ENCODE data around the gene KIAA0825. TPM values are rescaled to one million over a fixed set of nuclear protein-coding genes. Genes with fewer than 3 reads are reported as not detected.
"Not testable (repeated sequence)": the region's sequence is repeated elsewhere in the genome, so short reads cannot be mapped to it uniquely, and the experiment has no call there.

KIAA0825 gene
- total RNA-seq, 1 donor from 2014 or later: 0.99 TPM

- no peak for DNase-seq (ENCODE audit: low read depth, low spot score)
These were observed 436.5 kb downstream of the KIAA0825 start for GRCh38 chr5:94181895-94182294.

DNA sequence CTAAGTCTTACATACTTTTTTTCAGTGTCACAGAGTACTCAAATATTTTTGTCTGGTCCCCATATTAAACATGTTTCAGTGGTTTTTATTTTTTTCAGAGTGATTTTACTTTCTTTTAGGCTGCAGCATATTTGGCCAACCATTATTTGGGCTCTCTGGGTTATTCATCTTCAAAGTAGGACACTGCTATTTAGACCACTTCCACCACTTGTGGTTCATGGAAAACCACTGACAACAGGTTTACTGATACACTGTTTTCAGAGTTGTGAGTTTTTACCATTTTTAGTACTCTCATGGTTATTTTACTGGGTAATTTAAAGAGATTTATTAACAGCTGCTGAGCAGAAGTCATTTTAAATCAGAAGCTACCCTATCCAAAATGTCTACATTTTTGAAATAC lies 437.6 kb downstream of the KIAA0825 start:
- DNase-seq (ENCODE audit: low read depth, low spot score): no peak

DNA sequence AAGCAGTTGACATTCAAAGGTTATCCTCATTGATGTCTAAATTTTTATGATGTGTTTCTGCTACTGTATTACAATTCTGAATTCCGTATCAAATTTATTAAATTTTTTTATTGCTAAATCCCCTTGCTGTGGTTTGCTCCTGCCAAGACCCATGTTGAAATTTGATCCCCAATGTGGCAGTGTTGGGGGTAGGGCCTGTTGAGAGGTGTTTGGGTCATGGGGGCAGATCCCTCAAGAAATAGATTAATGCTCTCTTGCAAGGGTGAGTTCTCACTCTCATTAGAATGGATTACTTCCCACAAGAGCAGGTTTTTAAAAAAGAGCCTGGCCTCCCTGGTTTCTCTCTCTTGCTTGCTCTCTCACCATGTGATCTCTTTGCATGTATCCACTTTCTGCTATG lies 442.5 kb downstream of the KIAA0825 start:
- no peak for DNase-seq (ENCODE audit: low read depth, low spot score)

DNA sequence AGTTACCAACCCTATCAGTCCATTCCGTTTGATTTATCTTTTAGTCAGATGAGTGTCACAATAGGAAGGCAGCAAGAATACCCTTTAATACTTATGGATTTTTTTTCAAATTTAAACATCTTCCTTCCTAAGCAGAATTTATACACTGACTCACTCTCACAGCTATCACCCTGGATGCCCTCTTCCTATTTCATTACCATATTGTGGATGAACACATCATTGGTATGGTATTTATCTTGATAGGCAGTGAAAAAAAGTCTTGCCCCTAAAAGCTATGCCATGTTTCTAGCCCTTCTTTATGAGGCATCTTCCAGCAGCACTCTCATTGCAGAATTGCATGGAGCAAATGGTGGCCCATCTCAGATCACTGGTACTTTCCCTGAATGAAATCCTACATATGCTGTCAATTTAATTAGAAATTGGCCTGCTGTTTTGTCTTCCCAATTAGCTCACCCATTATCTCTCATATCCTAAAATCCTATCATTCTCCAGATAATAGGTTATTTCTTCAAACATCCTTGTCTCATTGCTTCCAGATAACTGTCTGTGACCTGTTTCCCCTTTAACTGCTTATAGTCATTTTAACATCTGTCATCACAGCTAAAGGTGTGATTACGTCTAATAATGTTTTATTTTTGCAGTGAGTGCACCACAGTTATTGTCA lies 443.5 kb downstream of the KIAA0825 start:
- no peak for DNase-seq (ENCODE audit: low read depth, low spot score)

DNA sequence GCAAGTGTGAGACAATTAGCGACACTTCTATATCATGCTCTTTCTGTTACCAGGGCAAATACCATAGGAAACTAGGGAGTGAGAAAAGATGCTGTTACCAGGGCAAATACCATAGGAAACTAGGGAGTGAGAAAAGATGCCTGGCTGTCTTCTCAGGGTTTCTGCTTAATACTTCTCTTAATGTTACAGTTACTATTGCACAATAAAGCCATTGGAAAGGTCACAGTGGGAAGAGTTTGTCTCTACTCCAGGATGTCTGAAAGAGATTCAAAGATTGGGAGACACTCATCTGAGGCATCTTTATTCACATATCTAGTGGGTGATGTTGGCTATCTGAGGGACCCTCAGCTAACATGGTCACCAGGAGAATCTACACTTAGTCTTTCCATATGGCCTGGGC lies 445.3 kb downstream of the KIAA0825 start:
- no peak for DNase-seq (ENCODE audit: low read depth, low spot score)

GRCh38 chr5:94171070-94171469 lies 447.3 kb downstream of the KIAA0825 start:
- DNase-seq (ENCODE audit: low read depth, low spot score): not testable (repeated sequence)

GRCh38 chr5:94170158-94170557 lies 448.2 kb downstream of the KIAA0825 start:
- not testable (repeated sequence) for DNase-seq (ENCODE audit: low read depth, low spot score)

DNA sequence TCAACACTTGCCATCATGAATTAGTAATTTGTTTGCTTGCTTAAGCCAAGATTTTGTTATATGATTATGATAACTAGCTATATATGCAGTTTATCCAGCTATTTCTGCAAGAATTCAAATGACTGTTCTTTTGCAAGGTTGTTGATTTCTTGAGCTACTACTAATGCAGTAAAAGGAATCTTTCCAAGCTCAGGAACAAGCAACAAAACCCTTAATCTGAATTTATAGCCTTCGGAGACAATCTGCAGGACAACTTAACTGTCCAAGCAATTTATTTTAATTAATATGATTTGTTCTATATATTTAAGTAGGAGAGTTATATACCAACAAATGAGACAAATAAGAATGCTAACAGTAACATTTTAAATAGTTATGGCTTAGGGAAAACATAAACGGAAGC lies 450.3 kb downstream of the KIAA0825 start:
- no peak for DNase-seq (ENCODE audit: low read depth, low spot score)

DNA sequence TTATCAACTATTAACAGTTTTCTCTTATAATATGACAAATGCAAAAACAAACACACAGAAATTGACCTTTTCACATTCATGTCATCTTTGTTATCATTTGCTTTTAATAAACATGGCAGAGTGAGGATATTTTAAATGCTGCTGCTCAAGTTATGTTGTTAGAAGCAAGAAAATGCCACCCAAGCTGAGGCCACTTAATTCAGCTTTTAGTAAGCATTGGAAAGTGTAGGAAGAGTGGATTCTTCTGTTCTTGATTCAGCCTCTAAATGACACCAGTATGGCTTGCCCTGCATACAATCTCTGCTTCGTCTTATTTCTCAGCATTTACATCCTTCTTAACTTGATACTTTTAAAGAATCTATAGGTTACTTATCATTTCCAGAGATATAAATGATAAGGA lies 456.6 kb downstream of the KIAA0825 start:
- no peak for DNase-seq (ENCODE audit: low read depth, low spot score)

- DNase-seq (ENCODE audit: low read depth, low spot score): no peak
These were observed 459.3 kb downstream of the KIAA0825 start for GRCh38 chr5:94159144-94159543.

- no peak for DNase-seq (ENCODE audit: low read depth, low spot score)
These were observed 460.5 kb downstream of the KIAA0825 start for GRCh38 chr5:94157704-94158539.

DNA sequence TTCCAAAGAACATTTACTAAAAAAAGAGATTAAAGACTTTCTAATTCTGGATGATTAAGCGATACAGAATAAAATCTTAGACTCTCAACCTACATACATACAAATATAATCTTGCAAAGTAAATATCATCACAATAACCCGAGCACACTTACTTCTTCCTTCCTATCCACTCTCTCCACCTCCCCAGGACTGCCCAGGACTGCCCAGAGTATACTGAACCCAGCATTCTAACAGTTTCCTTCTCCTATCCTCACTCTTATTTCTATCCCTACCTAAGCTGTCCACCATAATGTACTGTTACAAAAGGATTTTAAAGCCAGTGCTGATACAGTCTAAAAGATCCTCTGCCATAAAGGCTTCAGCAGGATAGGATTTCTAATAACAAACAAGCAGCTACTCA lies 463.7 kb downstream of the KIAA0825 start:
- DNase-seq (ENCODE audit: low read depth, low spot score): no peak

GRCh38 chr5:94153736-94154450 lies 464.5 kb downstream of the KIAA0825 start:
- no peak for DNase-seq (ENCODE audit: low read depth, low spot score)

DNA sequence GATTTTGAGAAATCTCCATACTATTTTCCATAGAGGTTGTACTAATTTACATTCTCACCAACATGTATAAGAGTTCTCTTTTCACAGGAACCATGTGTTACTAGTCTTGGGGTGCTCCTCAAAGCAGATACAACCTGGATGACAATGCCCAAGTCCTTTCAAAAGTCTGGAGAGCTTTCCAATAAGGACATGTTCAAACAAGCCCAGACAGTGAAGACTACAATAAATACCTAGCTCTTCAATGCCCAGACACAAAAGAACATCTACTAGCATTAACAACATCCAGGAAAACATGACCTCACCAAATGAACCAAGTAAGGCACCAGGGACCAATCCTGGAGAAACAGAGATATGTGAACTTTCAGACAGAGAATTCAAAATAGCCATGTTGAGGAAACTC lies 474.8 kb downstream of the KIAA0825 start:
- not testable (repeated sequence) for DNase-seq (ENCODE audit: low read depth, low spot score)

DNA sequence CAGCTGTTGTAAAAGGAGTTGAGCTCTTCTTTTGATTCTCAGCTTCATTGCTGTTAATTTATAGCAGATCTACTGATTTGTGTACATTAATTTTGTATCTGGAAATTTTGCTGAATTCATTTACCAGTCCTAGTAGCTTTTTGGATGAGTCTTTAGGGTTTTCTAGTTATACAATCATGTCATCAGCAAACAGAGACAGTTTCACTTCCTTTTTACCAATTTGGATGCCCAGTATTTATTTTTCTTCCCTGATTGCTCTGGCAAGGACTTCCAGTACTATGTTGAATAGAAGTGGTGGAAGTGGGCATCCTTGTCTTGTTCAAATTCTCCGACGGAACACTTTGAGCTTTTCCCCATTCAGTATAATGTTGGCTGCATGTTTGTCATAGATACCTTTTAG lies 478.1 kb downstream of the KIAA0825 start:
- no peak for DNase-seq (ENCODE audit: low read depth, low spot score)

GRCh38 chr5:94130077-94130476 lies 488.3 kb downstream of the KIAA0825 start:
- DNase-seq (ENCODE audit: low read depth, low spot score): no peak

DNA sequence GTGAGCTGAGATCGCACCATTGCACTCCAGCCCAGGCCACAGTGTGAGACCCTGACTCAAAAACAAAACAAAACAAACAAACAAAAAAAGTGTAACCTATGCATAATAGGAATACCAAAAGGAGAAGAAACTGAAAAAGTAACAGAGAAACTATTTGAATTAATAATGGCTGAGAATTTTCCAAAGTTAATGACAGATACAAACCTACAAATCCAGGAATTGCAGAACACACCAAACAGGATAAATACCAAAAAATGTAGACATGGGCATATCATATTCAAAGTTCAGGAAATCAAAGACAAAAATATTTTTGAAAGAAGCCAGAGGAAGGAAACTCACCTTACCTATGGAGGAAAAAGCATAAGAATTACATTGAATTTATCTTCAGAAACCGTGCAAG lies 493.3 kb downstream of the KIAA0825 start:
- DNase-seq (ENCODE audit: low read depth, low spot score): no peak

DNA sequence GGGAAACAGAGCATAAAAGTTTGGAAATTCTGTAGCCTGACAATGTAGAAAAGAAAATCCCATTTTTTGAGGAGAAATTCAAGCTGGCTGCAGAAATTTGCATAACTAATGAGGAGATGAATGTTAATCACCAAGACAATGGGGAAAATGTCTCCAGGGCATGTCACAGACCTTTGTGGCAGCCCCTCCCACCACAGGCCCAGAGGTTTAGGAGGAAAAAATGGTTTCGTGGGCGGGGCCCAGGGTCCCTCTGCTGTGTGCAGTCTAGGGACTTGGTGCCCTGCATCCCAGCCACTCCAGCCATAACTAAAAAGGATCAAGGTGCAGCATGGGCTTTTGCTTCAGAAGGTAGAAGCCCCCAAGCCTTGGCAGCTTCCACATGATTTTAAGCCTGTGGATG lies 502.1 kb downstream of the KIAA0825 start:
- DNase-seq (ENCODE audit: low read depth, low spot score): not testable (repeated sequence)

GRCh38 chr5:94113087-94113486 lies 505.3 kb downstream of the KIAA0825 start:
- no peak for DNase-seq (ENCODE audit: low read depth, low spot score)

- peak; percentile 52 for DNase-seq (ENCODE audit: low read depth, low spot score)
These were observed 507.0 kb downstream of the KIAA0825 start for GRCh38 chr5:94111209-94112004.

DNA sequence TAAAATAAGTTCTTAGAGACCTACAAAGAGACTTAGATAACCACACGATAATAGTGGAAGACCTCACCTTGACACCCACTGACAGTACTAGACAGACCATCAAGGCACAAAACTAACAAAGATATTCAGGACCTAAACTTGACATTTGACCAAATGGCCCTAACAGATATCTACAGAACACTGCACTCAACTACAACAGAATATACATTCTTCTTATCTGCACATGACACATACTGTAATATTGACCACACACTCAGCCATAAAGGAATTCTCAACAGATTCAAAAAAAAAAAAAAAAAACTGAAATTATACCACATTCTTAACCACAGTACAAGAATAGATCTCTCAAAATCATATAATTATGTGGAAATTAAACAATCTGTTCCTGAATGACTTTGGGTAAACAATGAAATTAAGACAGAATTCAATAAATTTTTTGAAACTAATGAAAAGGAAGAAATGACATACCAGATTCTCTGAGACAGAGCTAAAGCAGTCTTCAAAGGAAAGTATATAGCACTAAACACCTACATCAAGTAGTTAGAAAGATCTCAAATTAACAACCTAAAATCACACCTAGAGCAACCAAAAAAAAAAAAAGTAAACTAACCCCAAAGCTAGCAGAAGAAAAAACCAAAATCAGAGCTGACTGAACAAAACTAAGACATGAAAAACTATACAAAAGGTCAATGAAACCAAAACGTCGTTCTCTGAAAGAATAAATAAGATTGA lies 514.7 kb downstream of the KIAA0825 start:
- no peak for DNase-seq (ENCODE audit: low read depth, low spot score)
